GM10266 (cell line): ENCODE measurements around the gene TMEM176A.

Experiments
- DNase-seq: peaks from one replicate; pipeline ENCODE4 v3.0.0; 2012; ENCODE audit errors: extremely low spot score
- CTCF ChIP-seq: IDR thresholded peaks from 2 replicates; pipeline ENCODE4 v1.5.1; 2012; ENCODE audit warnings: mild to moderate bottlenecking, low read depth; ENCODE audit not compliant: control insufficient read depth, insufficient read depth; ENCODE audit errors: missing control alignments

TMEM176A gene

GRCh38 chr7:150780292-150780691 is 20.3 kb upstream of the TMEM176A start:
- no peak for DNase-seq
- no peak for TF ChIP-seq CTCF

- DNase-seq: no peak
- no peak for TF ChIP-seq CTCF
These were observed 19.5 kb upstream of the TMEM176A start for GRCh38 chr7:150781103-150781502.

DNA sequence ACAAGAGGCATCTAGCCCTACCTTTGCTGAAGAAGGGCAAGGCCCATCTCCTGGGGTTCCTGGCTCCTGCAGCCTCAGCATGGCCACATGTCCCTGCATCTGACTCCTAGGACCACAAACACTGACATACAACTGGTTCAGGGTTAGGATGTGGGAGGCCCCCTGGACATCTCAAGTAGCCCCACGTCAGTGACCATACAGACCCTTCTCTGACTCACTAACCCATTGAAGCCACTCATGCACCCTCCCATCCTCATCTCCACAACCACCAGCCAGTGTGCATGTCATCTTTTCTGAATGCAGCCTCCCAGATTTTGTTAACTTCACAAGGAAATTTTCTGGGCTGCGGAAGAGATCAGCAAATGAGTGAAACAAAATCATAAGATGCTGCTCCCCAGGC is 18.6 kb upstream of the TMEM176A start:
- TF ChIP-seq CTCF: no peak
- no peak for DNase-seq

GRCh38 chr7:150784120-150784736 is 16.3 kb upstream of the TMEM176A start:
- no peak for DNase-seq
- no peak for TF ChIP-seq CTCF

DNA sequence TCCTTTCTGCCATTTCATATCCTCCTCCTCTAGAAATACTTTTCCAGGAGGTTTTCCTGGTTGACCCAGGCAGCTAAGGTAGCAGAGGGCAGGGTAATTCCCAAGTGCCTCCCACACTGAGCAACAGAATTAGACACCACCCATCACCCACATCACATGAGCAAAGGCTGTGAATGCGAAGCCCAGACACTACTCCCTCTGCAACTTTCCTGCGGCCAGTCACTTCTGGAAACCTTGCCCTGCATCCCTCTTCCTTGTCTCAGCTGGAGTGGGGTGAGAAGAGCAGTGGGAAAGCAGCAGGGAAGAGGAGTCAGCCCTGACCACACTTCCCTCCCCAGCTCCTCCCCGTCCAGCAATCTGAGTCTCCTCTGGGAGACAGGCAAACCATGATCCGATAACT is 15.6 kb upstream of the TMEM176A start:
- DNase-seq: no peak
- no peak for TF ChIP-seq CTCF

DNA sequence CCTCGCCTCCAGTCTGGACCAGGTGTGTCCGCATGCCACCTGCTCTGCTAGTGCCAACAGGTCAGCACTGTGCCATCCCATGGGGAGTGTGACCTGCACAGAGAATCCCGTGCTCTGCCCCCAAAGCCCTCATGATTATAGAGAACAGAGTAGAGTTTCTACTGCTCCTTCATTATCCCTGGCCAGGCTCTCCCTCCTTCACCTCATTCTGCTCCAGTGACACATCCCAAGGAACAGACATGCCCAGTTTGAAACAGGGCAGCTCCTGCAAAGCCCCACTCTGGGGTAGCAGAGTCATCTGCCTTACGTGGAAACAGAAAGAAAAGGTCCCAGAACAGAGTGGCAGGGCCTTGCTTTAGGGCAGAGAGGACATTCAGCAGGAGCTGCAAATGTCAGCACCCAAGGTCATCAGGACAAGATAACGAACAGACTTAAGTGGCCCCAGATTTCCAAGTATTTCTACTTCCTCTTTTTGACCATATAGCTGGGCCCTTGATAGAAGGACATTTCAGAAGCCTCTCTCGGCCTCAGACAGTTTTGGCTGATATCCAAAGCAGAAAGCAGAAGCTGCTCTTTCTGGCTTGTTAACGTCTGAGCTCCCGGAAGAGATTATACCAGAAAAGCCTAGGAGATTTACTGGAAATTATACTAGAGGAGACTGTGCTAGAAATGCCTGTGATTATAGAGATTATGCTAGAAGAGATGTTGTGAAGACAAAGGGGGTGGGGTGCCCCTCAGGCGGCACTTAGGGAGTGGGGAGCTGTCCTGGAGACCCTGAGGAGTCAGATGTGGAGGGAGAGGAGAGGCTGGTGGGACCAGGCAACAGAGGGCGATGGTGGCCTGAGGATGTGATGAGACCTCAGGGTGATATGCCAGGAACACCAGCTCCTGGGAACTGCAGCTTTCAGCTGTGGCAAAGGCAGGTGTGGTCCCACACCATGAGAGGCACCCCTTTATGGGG is 13.0 kb upstream of the TMEM176A start:
- DNase-seq: no peak
- no peak for TF ChIP-seq CTCF
